ENCODE data around the gene FAM241A. TPM values are rescaled to one million over a fixed set of nuclear protein-coding genes. Genes with fewer than 3 reads are reported as not detected.

Gene FAM241A
- total RNA-seq, 1 donor from 2014 or later: 1.4 TPM

- DNase-seq (ENCODE audit: low read depth): no peak
- H3K4me3 ChIP-seq (ENCODE audit: low read depth, low read length): no peak overlapping the region
- TF ChIP-seq CTCF (conservative IDR thresholded peaks at IDR 0.05; ENCODE audit: low read depth, low read length): no peak
These were observed 25.9 kb upstream of the FAM241A start for GRCh38 chr4:112119353-112119783.

GRCh38 chr4:112120021-112120420, 25.2 kb upstream of the FAM241A start:
- DNase-seq (ENCODE audit: low read depth): no peak
- no peak for TF ChIP-seq CTCF (conservative IDR thresholded peaks at IDR 0.05; ENCODE audit: low read depth, low read length)
- H3K4me3 ChIP-seq (ENCODE audit: low read depth, low read length): no peak overlapping the region

- no peak for TF ChIP-seq CTCF (conservative IDR thresholded peaks at IDR 0.05; ENCODE audit: low read depth, low read length)
- no peak for DNase-seq (ENCODE audit: low read depth)
These were observed 19.8 kb upstream of the FAM241A start for GRCh38 chr4:112125416-112125815.

GRCh38 chr4:112127048-112127637, 18.1 kb upstream of the FAM241A start:
- no peak for DNase-seq (ENCODE audit: low read depth)
- no peak for TF ChIP-seq CTCF (conservative IDR thresholded peaks at IDR 0.05; ENCODE audit: low read depth, low read length)
- H3K4me3 ChIP-seq (ENCODE audit: low read depth, low read length): no peak overlapping the region

More at GRCh38 chr4:112125416-112125815, 19.8 kb upstream of the FAM241A start:
- H3K4me3 ChIP-seq (ENCODE audit: low read depth, low read length): no peak overlapping the region

GRCh38 chr4:112127803-112128202, 17.5 kb upstream of the FAM241A start:
- no peak overlapping the region for H3K4me3 ChIP-seq (ENCODE audit: low read depth, low read length)
- DNase-seq (ENCODE audit: low read depth): no peak

GRCh38 chr4:112128452-112128851, 16.8 kb upstream of the FAM241A start:
- H3K4me3 ChIP-seq (ENCODE audit: low read depth, low read length): no peak overlapping the region
- TF ChIP-seq CTCF (conservative IDR thresholded peaks at IDR 0.05; ENCODE audit: low read depth, low read length): no peak
- no peak for DNase-seq (ENCODE audit: low read depth)

More at GRCh38 chr4:112127803-112128202, 17.5 kb upstream of the FAM241A start:
- no peak for TF ChIP-seq CTCF (conservative IDR thresholded peaks at IDR 0.05; ENCODE audit: low read depth, low read length)

GRCh38 chr4:112130906-112131305, 14.3 kb upstream of the FAM241A start:
- no peak overlapping the region for H3K4me3 ChIP-seq (ENCODE audit: low read depth, low read length)
- no peak for DNase-seq (ENCODE audit: low read depth)
- TF ChIP-seq CTCF (conservative IDR thresholded peaks at IDR 0.05; ENCODE audit: low read depth, low read length): no peak
